Activated CD4-positive, alpha-beta T cell treated with anti-CD3 and anti-CD28 coated beads, Interleukin-2, amount 50 U/mL, for 16 hours (primary cell): Measurements from ENCODE around the gene LHX2.

Experiments used
- DNase-seq: peaks from one replicate; pipeline ENCODE4 v3.0.0-alpha.2; 2020

LHX2 gene

GRCh38 chr9:124068251-124068650 is 56.7 kb downstream of the LHX2 start:
- DNase-seq, result no peak

GRCh38 chr9:124074746-124075145 is 63.2 kb downstream of the LHX2 start:
- DNase-seq, result no peak

- no peak for DNase-seq
Measured at GRCh38 chr9:124075761-124076160, 64.2 kb downstream of the LHX2 start.

GRCh38 chr9:124077915-124078572 is 66.5 kb downstream of the LHX2 start:
- DNase-seq, result no peak

- no peak for DNase-seq
Measured at GRCh38 chr9:124078641-124079040, 67.1 kb downstream of the LHX2 start.

GRCh38 chr9:124079176-124079925 is 67.8 kb downstream of the LHX2 start:
- no peak for DNase-seq

GRCh38 chr9:124082622-124083021 is 71.1 kb downstream of the LHX2 start:
- DNase-seq, result no peak
